IPS-18c (cell line): ENCODE results near the gene SLC16A1.
A peak's percentile ranks its signal among the peaks of the same experiment; 100 is the strongest.
"Not testable (repeated sequence)": the region's sequence is repeated elsewhere in the genome, so short reads cannot be mapped to it uniquely, and the experiment has no call there.

ENCODE experiments used
- H3K4me3 ChIP-seq: 2 replicates; pipeline ENCODE4 v1.7.0; 2013; ENCODE audit warnings: low read depth, mild to moderate bottlenecking, low read length, moderate library complexity; ENCODE audit not compliant: insufficient read depth
- H3K9me3 ChIP-seq: one replicate; pipeline ENCODE4 v1.6.1; 2013; ENCODE audit warnings: mild to moderate bottlenecking, low read length, moderate library complexity; ENCODE audit not compliant: control insufficient read depth, insufficient read depth

The SLC16A1 gene

GRCh38 chr1:112955773-112956543 is at the start of gene SLC16A1:
TSS of gene SLC16A1 (minus strand) at chr1:112956196. CDS start at chr1:112929308, 26,888 bp downstream.
- H3K4me3 ChIP-seq: peak within 1 kb of the TSS; percentile 99
- no peaks in the 10 kb centered on the region for H3K9me3 ChIP-seq

GRCh38 chr1:113003751-113004690 is 48.0 kb upstream of the SLC16A1 start:
- no peak overlapping the region for H3K4me3 ChIP-seq
- peaks cover 2% of the 10 kb centered on the region for H3K9me3 ChIP-seq

GRCh38 chr1:113002297-113002696 is 46.3 kb upstream of the SLC16A1 start:
- H3K9me3 ChIP-seq: peaks cover 2% of the 10 kb centered on the region
- no peak overlapping the region for H3K4me3 ChIP-seq

- peaks cover 2% of the 10 kb centered on the region for H3K9me3 ChIP-seq
- H3K4me3 ChIP-seq: no peak overlapping the region
Measured at GRCh38 chr1:112998592-112999235, 42.7 kb upstream of the SLC16A1 start.

- no peak overlapping the region for H3K4me3 ChIP-seq
- peaks cover 2% of the 10 kb centered on the region for H3K9me3 ChIP-seq
Measured at GRCh38 chr1:112997781-112998180, 41.8 kb upstream of the SLC16A1 start.

- no peak overlapping the region for H3K4me3 ChIP-seq
- H3K9me3 ChIP-seq: no peaks in the 10 kb centered on the region
Measured at GRCh38 chr1:112995890-112996289, 39.9 kb upstream of the SLC16A1 start.

GRCh38 chr1:112995021-112995420 is 39.0 kb upstream of the SLC16A1 start:
- H3K9me3 ChIP-seq, H3K4me3 ChIP-seq: not testable (repeated sequence)

GRCh38 chr1:112992780-112993179 is 36.8 kb upstream of the SLC16A1 start:
- H3K9me3 ChIP-seq: no peaks in the 10 kb centered on the region
- H3K4me3 ChIP-seq: no peak overlapping the region

- Histone ChIP-seq H3K4me3 (no peak overlapping the region), H3K9me3 (no peaks in the 10 kb centered on the region)
Measured at GRCh38 chr1:112991402-112992120, 35.6 kb upstream of the SLC16A1 start.

GRCh38 chr1:112990271-112990670 is 34.3 kb upstream of the SLC16A1 start:
- Histone ChIP-seq H3K4me3 (no peak overlapping the region), H3K9me3 (no peaks in the 10 kb centered on the region)

- Histone ChIP-seq H3K9me3 (no peaks in the 10 kb centered on the region), H3K4me3 (no peak overlapping the region)
Measured at GRCh38 chr1:112988367-112988766, 32.4 kb upstream of the SLC16A1 start.

- no peaks in the 10 kb centered on the region for H3K9me3 ChIP-seq
- H3K4me3 ChIP-seq: no peak overlapping the region
Measured at GRCh38 chr1:112985123-112985522, 29.1 kb upstream of the SLC16A1 start.

- no peaks in the 10 kb centered on the region for H3K9me3 ChIP-seq
- H3K4me3 ChIP-seq: no peak overlapping the region
Measured at GRCh38 chr1:112983537-112984131, 27.6 kb upstream of the SLC16A1 start.

- H3K9me3 ChIP-seq: no peaks in the 10 kb centered on the region
- H3K4me3 ChIP-seq: no peak overlapping the region
Measured at GRCh38 chr1:112982853-112983536, 27.0 kb upstream of the SLC16A1 start.

- H3K4me3 ChIP-seq: no peak overlapping the region
- H3K9me3 ChIP-seq: no peaks in the 10 kb centered on the region
Measured at GRCh38 chr1:112982328-112982727, 26.3 kb upstream of the SLC16A1 start.

- not testable (repeated sequence) for H3K4me3 ChIP-seq, H3K9me3 ChIP-seq
Measured at GRCh38 chr1:112981834-112982233, 25.8 kb upstream of the SLC16A1 start.
